Parathyroid adenoma (tissue), 2 donors: ENCODE results near the gene FSTL4.

Experiments used
- H2AFZ ChIP-seq: fragments of 300-600 bp; sonication (generic); one replicate; pipeline ENCODE4 v1.7.0; 2017; ENCODE audit warnings: antibody characterized with exemption, mild to moderate bottlenecking
- H3K27ac ChIP-seq: fragments of 300-600 bp; sonication (generic); one replicate; pipeline ENCODE4 v1.7.0; 2017
- H3K27me3 ChIP-seq: fragments of 300-600 bp; sonication (generic); one replicate; pipeline ENCODE4 v1.7.0; 2017; ENCODE audit warnings: low read length; ENCODE audit not compliant: control insufficient read depth, insufficient read depth
- H3K36me3 ChIP-seq: fragments of 300-600 bp; sonication (generic); one replicate; pipeline ENCODE4 v1.7.0; 2017; ENCODE audit warnings: low read length; ENCODE audit not compliant: control insufficient read depth, insufficient read depth
- H3K4me1 ChIP-seq: fragments of 300-600 bp; sonication (generic); one replicate; pipeline ENCODE4 v1.7.0; 2017; ENCODE audit warnings: control low read depth
- H3K4me2 ChIP-seq: fragments of 300-600 bp; sonication (generic); one replicate; pipeline ENCODE4 v1.7.0; 2017; ENCODE audit warnings: low read length
- H3K4me3 ChIP-seq: fragments of 300-600 bp; sonication (generic); one replicate; pipeline ENCODE4 v1.7.0; 2017; ENCODE audit warnings: low read depth, low read length
- H3K79me2 ChIP-seq: fragments of 300-600 bp; sonication (generic); one replicate; pipeline ENCODE4 v1.7.0; 2017; ENCODE audit warnings: control low read depth
- H3K9ac ChIP-seq: fragments of 300-600 bp; sonication (generic); one replicate; pipeline ENCODE4 v1.7.0; 2017; ENCODE audit warnings: mild to moderate bottlenecking
- H3K9me3 ChIP-seq: fragments of 300-600 bp; sonication (generic); one replicate; pipeline ENCODE4 v1.7.0; 2017; ENCODE audit warnings: low read length; ENCODE audit not compliant: control insufficient read depth
- CTCF ChIP-seq: fragments of 300-600 bp; sonication (generic); IDR thresholded peaks from one replicate; pipeline ENCODE4 v1.7.0; 2017; ENCODE audit warnings: antibody characterized with exemption, mild to moderate bottlenecking
- donor health status: primary hyperparathyroidism.

FSTL4 gene

GRCh38 chr5:133262690-133263089, 349.7 kb downstream of the FSTL4 start:
- TF ChIP-seq CTCF = no peak

GRCh38 chr5:133261993-133262392, 350.3 kb downstream of the FSTL4 start:
- H3K9ac ChIP-seq = no peak overlapping the region
- no peak overlapping the region for H3K4me2 ChIP-seq
- no peak overlapping the region for H3K4me3 ChIP-seq
- no peak for TF ChIP-seq CTCF
- no peaks in the 10 kb centered on the region for H3K79me2 ChIP-seq
- H3K27me3 ChIP-seq = no peaks in the 10 kb centered on the region
- no peaks in the 10 kb centered on the region for H3K4me1 ChIP-seq
- H3K27ac ChIP-seq = no peak overlapping the region
- no peak overlapping the region for H2AFZ ChIP-seq
- H3K9me3 ChIP-seq = no peaks in the 10 kb centered on the region
- no peaks in the 10 kb centered on the region for H3K36me3 ChIP-seq

More at GRCh38 chr5:133262690-133263089, 349.7 kb downstream of the FSTL4 start:
- Histone ChIP-seq H3K9me3 (no peaks in the 10 kb centered on the region), H3K27me3 (no peaks in the 10 kb centered on the region), H3K4me1 (no peaks in the 10 kb centered on the region), H3K36me3 (no peaks in the 10 kb centered on the region), H3K9ac (no peak overlapping the region), H3K79me2 (no peaks in the 10 kb centered on the region), H3K4me2 (no peak overlapping the region), H3K27ac (no peak overlapping the region), H2AFZ (no peak overlapping the region), H3K4me3 (no peak overlapping the region)

- no peaks in the 10 kb centered on the region for H3K27me3 ChIP-seq
- no peak overlapping the region for H3K4me2 ChIP-seq
- H2AFZ ChIP-seq = no peak overlapping the region
- no peaks in the 10 kb centered on the region for H3K36me3 ChIP-seq
- no peaks in the 10 kb centered on the region for H3K4me1 ChIP-seq
- no peaks in the 10 kb centered on the region for H3K79me2 ChIP-seq
- H3K9me3 ChIP-seq = no peaks in the 10 kb centered on the region
- no peak overlapping the region for H3K9ac ChIP-seq
- H3K27ac ChIP-seq = no peak overlapping the region
- no peak overlapping the region for H3K4me3 ChIP-seq
- no peak for TF ChIP-seq CTCF
These were observed 351.6 kb downstream of the FSTL4 start for GRCh38 chr5:133260715-133261114.

GRCh38 chr5:133259199-133259997, 352.9 kb downstream of the FSTL4 start:
- no peak overlapping the region for H3K4me3 ChIP-seq
- no peak overlapping the region for H3K4me2 ChIP-seq
- H3K4me1 ChIP-seq = no peaks in the 10 kb centered on the region
- no peaks in the 10 kb centered on the region for H3K79me2 ChIP-seq
- H3K27ac ChIP-seq = no peak overlapping the region
- H2AFZ ChIP-seq = no peak overlapping the region
- H3K9me3 ChIP-seq = no peaks in the 10 kb centered on the region
- H3K36me3 ChIP-seq = no peaks in the 10 kb centered on the region
- H3K9ac ChIP-seq = no peak overlapping the region
- H3K27me3 ChIP-seq = no peaks in the 10 kb centered on the region
- TF ChIP-seq CTCF = no peak

- Histone ChIP-seq H3K27ac (no peak overlapping the region), H3K4me3 (no peak overlapping the region), H3K27me3 (no peaks in the 10 kb centered on the region), H2AFZ (no peak overlapping the region), H3K4me1 (no peaks in the 10 kb centered on the region), H3K9me3 (no peaks in the 10 kb centered on the region), H3K79me2 (no peaks in the 10 kb centered on the region), H3K36me3 (no peaks in the 10 kb centered on the region), H3K9ac (no peak overlapping the region), H3K4me2 (no peak overlapping the region)
- no peak for TF ChIP-seq CTCF
These were observed 354.4 kb downstream of the FSTL4 start for GRCh38 chr5:133257977-133258376.
